B cell (primary cell): ENCODE results near the gene PARN. TPM values are rescaled to one million over a fixed set of nuclear protein-coding genes. Genes with fewer than 3 reads are reported as not detected.

Experiments
- ATAC-seq: fragments of 200-7000 bp; cut with Tn5 transposase; one replicate; pipeline ENCODE4 v1.10.0; 2021; ENCODE audit warnings: low read depth, mild to moderate bottlenecking, moderate number of reproducible peaks, moderate library complexity
- CTCF ChIA-PET: fragments of 350-600 bp; sonication (Branson Sonifier 250); formaldehyde crosslinking; loops from one replicate; lab custom pipeline; 2021; ENCODE audit warnings: antibody characterized with exemption, inconsistent platforms; lab: Charles Lee
- POLR2A ChIA-PET: fragments of 350-600 bp; sonication (Branson Sonifier 250); formaldehyde crosslinking; loops from one replicate; lab custom pipeline; 2021; ENCODE audit warnings: antibody characterized with exemption; lab: Charles Lee
- DNase-seq: peaks from one replicate; pipeline ENCODE4 v3.0.0; 2013
- H2AFZ ChIP-seq: 2 replicates; pipeline ENCODE4 v1.6.1; 2012; ENCODE audit warnings: mild to moderate bottlenecking, low read depth, low read length; ENCODE audit not compliant: insufficient read depth, poor library complexity, severe bottlenecking
- H3K27ac ChIP-seq, 2 donors: 1 replicate in 1 of 2; 2 replicates in 1 of 2; pipeline ENCODE4 v1.5.1; 2012 to 2013; ENCODE audit warnings: low read length in 2 of 2, mild to moderate bottlenecking in 2 of 2, moderate library complexity in 1 of 2
- H3K27me3 ChIP-seq, 4 experiments: fragments of 200-600 bp in 1 of 4; sonication (generic) in 1 of 4; replicated peaks in 1 of 4; 1 replicate in 2 of 4; 2 replicates in 2 of 4; pipeline versions ENCODE4 v1.6.1 to v1.7.0; 2013 to 2016; ENCODE audit warnings: low read length in 3 of 4, mild to moderate bottlenecking in 2 of 4, mixed read lengths in 1 of 4, moderate library complexity in 1 of 4; ENCODE audit not compliant: insufficient read depth in 4 of 4, control insufficient read depth in 3 of 4; ENCODE audit errors: control extremely low read depth in 1 of 4
- H3K36me3 ChIP-seq, 2 experiments: replicated peaks in 1 of 2; 1 replicate in 1 of 2; 2 replicates in 1 of 2; pipeline versions ENCODE4 v1.6.1 to v1.7.1; 2013; ENCODE audit warnings: low read length in 1 of 2; ENCODE audit not compliant: insufficient read depth in 2 of 2, control insufficient read depth in 1 of 2; ENCODE audit errors: control extremely low read depth in 1 of 2, extremely low read depth in 1 of 2
- H3K4me1 ChIP-seq, 2 donors: fragments of 200-600 bp in 1 of 2; sonication (generic) in 1 of 2; 1 replicate in 1 of 2; 2 replicates in 1 of 2; pipeline versions ENCODE4 v1.5.1 to v1.6.1; 2013 to 2017; ENCODE audit warnings: low read length in 2 of 2; ENCODE audit not compliant: control insufficient read depth in 2 of 2, insufficient read depth in 2 of 2
- H3K4me2 ChIP-seq: replicated peaks from 2 replicates; pipeline ENCODE3; 2012; ENCODE audit warnings: mild to moderate bottlenecking, low read depth, low read length; ENCODE audit not compliant: poor library complexity, severe bottlenecking
- H3K4me3 ChIP-seq, 5 experiments: fragments of 200-600 bp in 1 of 5; sonication (generic) in 1 of 5; 1 replicate in 3 of 5; 2 replicates in 2 of 5; pipeline versions ENCODE4 v1.5.1 to v1.7.0; 2011 to 2016; ENCODE audit warnings: low read length in 4 of 5, mild to moderate bottlenecking in 4 of 5, low read depth in 2 of 5, control low read depth in 1 of 5, moderate library complexity in 1 of 5; ENCODE audit not compliant: insufficient read depth in 1 of 5; ENCODE audit errors: control extremely low read depth in 1 of 5, extremely low read depth in 1 of 5
- H3K79me2 ChIP-seq: fragments of 200-600 bp; sonication (generic); one replicate; pipeline ENCODE4 v1.6.0; 2016; ENCODE audit warnings: low read length; ENCODE audit not compliant: control insufficient read depth, insufficient read depth
- H3K9ac ChIP-seq: fragments of 200-600 bp; sonication (generic); 2 replicates; pipeline ENCODE4 v1.6.1; 2017; ENCODE audit warnings: mild to moderate bottlenecking, low read length, moderate library complexity
- H3K9me3 ChIP-seq, 3 donors: one replicate each; pipeline versions ENCODE4 v1.6.1 to v1.7.1; 2013; ENCODE audit warnings: low read length in 2 of 3; ENCODE audit not compliant: control insufficient read depth in 2 of 3, insufficient read depth in 1 of 3; ENCODE audit errors: control extremely low read depth in 1 of 3
- H4K20me1 ChIP-seq: 2 replicates; pipeline ENCODE4 v1.6.0; 2012; ENCODE audit warnings: mild to moderate bottlenecking, low read length; ENCODE audit not compliant: insufficient read depth, control insufficient read depth, poor library complexity, severe bottlenecking
- H3K27ac Mint-ChIP-seq: one replicate; pipeline ENCODE4 v1.8.0; 2021; ENCODE audit warnings: mixed read lengths
- H3K27me3 Mint-ChIP-seq: one replicate; pipeline ENCODE4 v1.8.0; 2021; ENCODE audit warnings: mixed read lengths
- H3K4me1 Mint-ChIP-seq: one replicate; pipeline ENCODE4 v1.8.0; 2021; ENCODE audit warnings: mixed read lengths
- H3K4me3 Mint-ChIP-seq: one replicate; pipeline ENCODE4 v1.8.0; 2021; ENCODE audit warnings: mixed read lengths
- H3K9me3 Mint-ChIP-seq: one replicate; pipeline ENCODE4 v1.8.0; 2022; ENCODE audit warnings: mixed read lengths; ENCODE audit not compliant: insufficient read depth
- EZH2 ChIP-seq: IDR thresholded peaks from 2 replicates; pipeline ENCODE4 v1.6.1; 2012; ENCODE audit warnings: borderline replicate concordance, low read depth, mild to moderate bottlenecking, moderate library complexity, low read length; ENCODE audit not compliant: insufficient read depth, poor library complexity, severe bottlenecking
- WGBS: methylation state at CpG from one replicate; pipeline ENCODE4 v1.1.5; 2013; ENCODE audit warnings: missing lambda C conversion rate; ENCODE audit not compliant: insufficient coverage; 5-methylcytosine and 5-hydroxymethylcytosine counted together
- intact Hi-C: fragments of 100-400 bp; cut with micrococcal nuclease; formaldehyde crosslinking; loops from one replicate; pipeline ENCODE4 v1.10.0; 2022
- polyA plus RNA-seq: library from polyadenylated mRNA; depleted of rRNA; stranded (reverse); fragments of >200 nt; gene quantifications from 2 replicates; pipeline ENCODE4 v1.2.3, GENCODE V29; 2012
- small RNA-seq: library from RNA; depleted of rRNA; stranded (forward); fragments of <200 nt; gene quantifications from one replicate; pipeline ENCODE3, GENCODE V24; 2012; ENCODE audit warnings: low replicate concordance, low read depth; ENCODE audit not compliant: insufficient read length
- total RNA-seq, 2 donors: library from RNA; stranded (reverse); fragments of 120-200 nt in 1 of 2; gene quantifications; 1 replicate in 1 of 2; 2 replicates in 1 of 2; pipeline versions ENCODE4 v1.2.3 to v1.2.4, GENCODE V29; 2013 to 2022
- TF ChIP-seq, protein P1 (sequence below): fragments of 200-600 bp; IDR thresholded peaks from one replicate; pipeline ENCODE4 v1.8.0; 2022; ENCODE audit warnings: antibody characterized with exemption, mild to moderate bottlenecking

PARN gene
- total and polyA plus RNA-seq, 2 donors (not counting 1 experiment from before 2014, with no cell fraction given): 25.3 to 62.2 TPM

DNA sequence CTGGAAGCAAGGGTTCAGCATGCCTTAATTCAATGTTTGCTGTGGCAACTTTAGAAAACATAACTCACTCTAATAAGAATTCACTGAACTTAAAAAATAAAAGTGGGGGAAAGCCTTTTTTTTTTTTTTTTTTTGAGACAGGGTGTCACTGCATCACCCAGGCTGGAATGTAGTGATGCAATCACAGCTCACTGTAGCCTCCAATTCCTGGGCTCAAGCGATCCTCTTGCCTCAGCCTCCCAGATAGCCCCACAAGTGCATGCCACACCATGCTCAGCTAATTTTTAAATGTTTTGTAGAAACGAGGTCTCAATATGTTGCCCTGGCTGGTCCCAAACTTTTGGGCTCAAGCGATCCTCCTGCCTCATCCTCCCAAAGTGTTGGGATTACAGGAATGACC, 243.9 kb downstream of the PARN start:
- ChIA-PET CTCF (no interaction called here), POLR2A (no interaction called here)
- Histone ChIP-seq H3K4me2 (no peak overlapping the region), H3K4me1 (no peaks in the 10 kb centered on the region), H2AFZ (no peak overlapping the region), H3K9me3 (peaks cover 0 to 8% (median 0%) of the 10 kb centered on the region in 3 donors), H3K79me2 (no peaks in the 10 kb centered on the region), H3K27me3 (no peaks in the 10 kb centered on the region), H3K27ac (no peak overlapping the region), H3K9ac (no peak overlapping the region), H3K4me3 (no peak overlapping the region), H3K36me3 (no peaks in the 10 kb centered on the region), H4K20me1 (no peaks in the 10 kb centered on the region)
- ATAC-seq (no peak), DNase-seq (no peak)
- Mint-ChIP-seq H3K4me1 (peaks cover 3% of the 10 kb centered on the region), H3K27ac (no peak overlapping the region), H3K9me3 (no peaks in the 10 kb centered on the region), H3K4me3 (no peak overlapping the region), H3K27me3 (peaks cover 4% of the 10 kb centered on the region)
- intact Hi-C loops: no loop called here
- no peak for TF ChIP-seq EZH2
- TF ChIP-seq, protein P1, sequence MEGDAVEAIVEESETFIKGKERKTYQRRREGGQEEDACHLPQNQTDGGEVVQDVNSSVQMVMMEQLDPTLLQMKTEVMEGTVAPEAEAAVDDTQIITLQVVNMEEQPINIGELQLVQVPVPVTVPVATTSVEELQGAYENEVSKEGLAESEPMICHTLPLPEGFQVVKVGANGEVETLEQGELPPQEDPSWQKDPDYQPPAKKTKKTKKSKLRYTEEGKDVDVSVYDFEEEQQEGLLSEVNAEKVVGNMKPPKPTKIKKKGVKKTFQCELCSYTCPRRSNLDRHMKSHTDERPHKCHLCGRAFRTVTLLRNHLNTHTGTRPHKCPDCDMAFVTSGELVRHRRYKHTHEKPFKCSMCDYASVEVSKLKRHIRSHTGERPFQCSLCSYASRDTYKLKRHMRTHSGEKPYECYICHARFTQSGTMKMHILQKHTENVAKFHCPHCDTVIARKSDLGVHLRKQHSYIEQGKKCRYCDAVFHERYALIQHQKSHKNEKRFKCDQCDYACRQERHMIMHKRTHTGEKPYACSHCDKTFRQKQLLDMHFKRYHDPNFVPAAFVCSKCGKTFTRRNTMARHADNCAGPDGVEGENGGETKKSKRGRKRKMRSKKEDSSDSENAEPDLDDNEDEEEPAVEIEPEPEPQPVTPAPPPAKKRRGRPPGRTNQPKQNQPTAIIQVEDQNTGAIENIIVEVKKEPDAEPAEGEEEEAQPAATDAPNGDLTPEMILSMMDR: no peak
- WGBS: 100% methylated on average over 1 of the region's 3 CpGs

Small RNA genes lying within 50 kb of the gene (small RNA-seq; reads per million reads assigned to genes)
- not detected for gene RN7SL274P
- not detected for gene RNU7-125P

Other genes with a start within 250 kb of the PARN start
- gene BFAR, start 2.7 kb upstream of the PARN start, total RNA-seq: 72.9 and 73.5 TPM in 2 replicates
- gene BFAR, start 2.7 kb upstream of the PARN start, polyA plus RNA-seq: 26.3 and 30.7 TPM in 2 replicates
- gene PLA2G10, start 64.0 kb upstream of the PARN start, total RNA-seq: not detected in 2 replicates
- gene PLA2G10, start 64.0 kb upstream of the PARN start, polyA plus RNA-seq: not detected in 2 replicates
- gene NPIPA3, start 73.2 kb upstream of the PARN start, total RNA-seq: 3.7 and 6.1 TPM in 2 replicates
- gene NPIPA3, start 73.2 kb upstream of the PARN start, polyA plus RNA-seq: 1.4 and 12.2 TPM in 2 replicates
- gene NPIPA2, start 112.3 kb upstream of the PARN start, total RNA-seq: 4.9 and 5.1 TPM in 2 replicates
- gene NPIPA2, start 112.3 kb upstream of the PARN start, polyA plus RNA-seq: 1.5 and 3.9 TPM in 2 replicates
- gene NOMO1, start 203.5 kb upstream of the PARN start, total RNA-seq: 39.7 and 42.5 TPM in 2 replicates
- 28.0 and 29.3 TPM in 2 replicates for gene NOMO1, start 203.5 kb upstream of the PARN start, polyA plus RNA-seq